Fibroblast of pulmonary artery (primary cell): ENCODE results near the gene C6.

Source experiments
- DNase-seq: peaks from one replicate; pipeline ENCODE4 v3.0.0-alpha.2; 2010; ENCODE audit warnings: low read depth
- H3K4me3 ChIP-seq: replicated peaks from 2 replicates; pipeline ENCODE4 v1.5.1; 2011; ENCODE audit warnings: low read depth, mild to moderate bottlenecking, control low read depth, low read length, moderate library complexity
- TF ChIP-seq, protein P1 (sequence below): IDR thresholded peaks from 2 replicates; pipeline ENCODE4 v1.5.1; 2011; ENCODE audit warnings: mild to moderate bottlenecking, control low read depth, low read length, inconsistent platforms; ENCODE audit errors: missing control alignments

The C6 gene

DNA sequence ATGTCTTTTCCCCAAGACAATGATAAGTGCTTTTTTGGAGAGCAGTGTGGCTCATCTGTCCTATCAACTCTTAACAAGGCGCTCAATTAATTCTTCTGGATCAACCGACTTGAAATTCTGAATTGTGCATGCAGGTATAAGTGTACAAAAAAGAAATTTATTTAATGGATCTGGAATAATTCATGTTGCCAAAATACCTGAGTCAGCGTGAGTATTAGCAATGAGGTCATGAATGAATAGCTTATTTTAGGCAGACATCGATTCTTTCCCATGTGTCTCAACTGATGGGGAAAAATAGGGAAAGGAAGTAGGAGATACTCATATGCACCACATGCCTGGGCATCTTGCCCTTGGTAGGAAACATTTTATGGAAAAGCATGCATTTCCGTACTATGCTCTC, 68.0 kb downstream of the C6 start:
- no peak for DNase-seq
- no peak overlapping the region for H3K4me3 ChIP-seq
- TF ChIP-seq, protein P1, sequence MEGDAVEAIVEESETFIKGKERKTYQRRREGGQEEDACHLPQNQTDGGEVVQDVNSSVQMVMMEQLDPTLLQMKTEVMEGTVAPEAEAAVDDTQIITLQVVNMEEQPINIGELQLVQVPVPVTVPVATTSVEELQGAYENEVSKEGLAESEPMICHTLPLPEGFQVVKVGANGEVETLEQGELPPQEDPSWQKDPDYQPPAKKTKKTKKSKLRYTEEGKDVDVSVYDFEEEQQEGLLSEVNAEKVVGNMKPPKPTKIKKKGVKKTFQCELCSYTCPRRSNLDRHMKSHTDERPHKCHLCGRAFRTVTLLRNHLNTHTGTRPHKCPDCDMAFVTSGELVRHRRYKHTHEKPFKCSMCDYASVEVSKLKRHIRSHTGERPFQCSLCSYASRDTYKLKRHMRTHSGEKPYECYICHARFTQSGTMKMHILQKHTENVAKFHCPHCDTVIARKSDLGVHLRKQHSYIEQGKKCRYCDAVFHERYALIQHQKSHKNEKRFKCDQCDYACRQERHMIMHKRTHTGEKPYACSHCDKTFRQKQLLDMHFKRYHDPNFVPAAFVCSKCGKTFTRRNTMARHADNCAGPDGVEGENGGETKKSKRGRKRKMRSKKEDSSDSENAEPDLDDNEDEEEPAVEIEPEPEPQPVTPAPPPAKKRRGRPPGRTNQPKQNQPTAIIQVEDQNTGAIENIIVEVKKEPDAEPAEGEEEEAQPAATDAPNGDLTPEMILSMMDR, result no peak

- no peak for DNase-seq
- TF ChIP-seq, protein P1, result no peak
- H3K4me3 ChIP-seq, result no peak overlapping the region
Measured at GRCh38 chr5:41143131-41143901, 70.0 kb downstream of the C6 start.

- DNase-seq, result no peak
- no peak overlapping the region for H3K4me3 ChIP-seq
- TF ChIP-seq, protein P1, result no peak
Measured at GRCh38 chr5:41127967-41128690, 85.2 kb downstream of the C6 start.

- no peak for DNase-seq
- TF ChIP-seq, protein P1, result no peak
Measured at GRCh38 chr5:41122459-41122858, 90.9 kb downstream of the C6 start.

GRCh38 chr5:41120600-41120999, 92.7 kb downstream of the C6 start:
- no peak overlapping the region for H3K4me3 ChIP-seq
- TF ChIP-seq, protein P1, result no peak
- DNase-seq, result no peak

More at GRCh38 chr5:41122459-41122858, 90.9 kb downstream of the C6 start:
- no peak overlapping the region for H3K4me3 ChIP-seq

GRCh38 chr5:41118177-41118576, 95.2 kb downstream of the C6 start:
- H3K4me3 ChIP-seq, result no peak overlapping the region
- no peak for DNase-seq
- TF ChIP-seq, protein P1, result no peak
